ENCODE measurements around the gene METTL2B. TPM values are rescaled to one million over a fixed set of nuclear protein-coding genes. Genes with fewer than 3 reads are reported as not detected.

Gene METTL2B
- total RNA-seq, 4 donors from 2014 or later, result 19.8 to 26.2 (median 22.0) TPM

GRCh38 chr7:128455543-128456254 is 20.8 kb upstream of the METTL2B start, which contains the start of gene HILPDA:
Gene HILPDA (plus strand): TSS chr7:128455878. CDS start chr7:128457269, 1,391 bp downstream.
- TF ChIP-seq CTCF (IDR thresholded peaks at IDR 0.05; ENCODE audit: low read depth), result no peak

- TF ChIP-seq CTCF (IDR thresholded peaks at IDR 0.05; ENCODE audit: low read depth), result no peak
These were observed 20.3 kb upstream of the METTL2B start for GRCh38 chr7:128456255-128456725.

- TF ChIP-seq CTCF (IDR thresholded peaks at IDR 0.05; ENCODE audit: low read depth), result no peak
These were observed 17.6 kb upstream of the METTL2B start for GRCh38 chr7:128458956-128459355.

- no peak for TF ChIP-seq CTCF (IDR thresholded peaks at IDR 0.05; ENCODE audit: low read depth)
These were observed 17.1 kb upstream of the METTL2B start for GRCh38 chr7:128459394-128459878.

GRCh38 chr7:128462460-128462859 is 14.1 kb upstream of the METTL2B start:
- no peak for TF ChIP-seq CTCF (IDR thresholded peaks at IDR 0.05; ENCODE audit: low read depth)

- no peak for TF ChIP-seq CTCF (IDR thresholded peaks at IDR 0.05; ENCODE audit: low read depth)
These were observed 20.9 kb downstream of the METTL2B start for GRCh38 chr7:128497405-128497804.

- no peak for TF ChIP-seq CTCF (IDR thresholded peaks at IDR 0.05; ENCODE audit: low read depth)
These were observed 54.2 kb downstream of the METTL2B start for GRCh38 chr7:128530855-128531104.
